Stimulated activated memory B cell treated with anti-CD40 and anti-IgM and Interleukin-4, amounts not matched to agents 10 μg/mL and 1 μg/mL and 100 μg/mL, for 72 hours (primary cell): Measurements from ENCODE around the gene RAPGEF2.

Experiments used
- ATAC-seq: fragments of 150-1000 bp; cut with Tn5 transposase; 2 replicates; pipeline ENCODE4 v1.10.0; 2021
- H3K27ac Mint-ChIP-seq: one replicate; pipeline ENCODE4 v1.8.0; 2022; ENCODE audit warnings: mild to moderate bottlenecking, mixed read lengths
- H3K27me3 Mint-ChIP-seq: one replicate; pipeline ENCODE4 v1.8.0; 2022; ENCODE audit warnings: mixed read lengths
- H3K36me3 Mint-ChIP-seq: one replicate; pipeline ENCODE4 v1.8.0; 2022; ENCODE audit warnings: mixed read lengths
- H3K4me1 Mint-ChIP-seq: one replicate; pipeline ENCODE4 v1.8.0; 2022; ENCODE audit warnings: mixed read lengths
- H3K4me3 Mint-ChIP-seq: one replicate; pipeline ENCODE4 v1.8.0; 2022; ENCODE audit warnings: mild to moderate bottlenecking, moderate library complexity, mixed read lengths
- H3K9me3 Mint-ChIP-seq: one replicate; pipeline ENCODE4 v1.8.0; 2022; ENCODE audit warnings: mixed read lengths

RAPGEF2 gene

GRCh38 chr4:159142681-159143384 is 40.0 kb downstream of the RAPGEF2 start:
- Mint-ChIP-seq H3K27me3 (no peaks in the 10 kb centered on the region), H3K27ac (no peak overlapping the region), H3K9me3 (no peaks in the 10 kb centered on the region), H3K4me3 (no peak overlapping the region), H3K4me1 (peaks cover 26% of the 10 kb centered on the region), H3K36me3 (no peaks in the 10 kb centered on the region)
- no peak for ATAC-seq

GRCh38 chr4:159143687-159144086 is 40.8 kb downstream of the RAPGEF2 start:
- Mint-ChIP-seq H3K36me3 (no peaks in the 10 kb centered on the region), H3K27ac (no peak overlapping the region), H3K27me3 (no peaks in the 10 kb centered on the region), H3K9me3 (no peaks in the 10 kb centered on the region), H3K4me3 (no peak overlapping the region), H3K4me1 (peaks cover 23% of the 10 kb centered on the region)
- ATAC-seq = no peak

GRCh38 chr4:159144112-159144694 is 41.3 kb downstream of the RAPGEF2 start:
- ATAC-seq = no peak
- Mint-ChIP-seq H3K4me1 (peaks cover 17% of the 10 kb centered on the region), H3K4me3 (no peak overlapping the region), H3K27ac (no peak overlapping the region), H3K27me3 (no peaks in the 10 kb centered on the region), H3K9me3 (no peaks in the 10 kb centered on the region), H3K36me3 (no peaks in the 10 kb centered on the region)

- Mint-ChIP-seq H3K36me3 (no peaks in the 10 kb centered on the region), H3K27ac (no peak overlapping the region), H3K27me3 (no peaks in the 10 kb centered on the region), H3K9me3 (no peaks in the 10 kb centered on the region), H3K4me1 (peaks cover 23% of the 10 kb centered on the region), H3K4me3 (no peak overlapping the region)
- no peak for ATAC-seq
These were observed 42.6 kb downstream of the RAPGEF2 start for GRCh38 chr4:159145318-159145991.

- Mint-ChIP-seq H3K4me1 (peaks cover 26% of the 10 kb centered on the region), H3K4me3 (no peak overlapping the region), H3K36me3 (no peaks in the 10 kb centered on the region), H3K27ac (no peak overlapping the region), H3K27me3 (no peaks in the 10 kb centered on the region), H3K9me3 (no peaks in the 10 kb centered on the region)
- no peak for ATAC-seq
These were observed 43.1 kb downstream of the RAPGEF2 start for GRCh38 chr4:159145992-159146330.

GRCh38 chr4:159146488-159146887 is 43.6 kb downstream of the RAPGEF2 start:
- H3K9me3 Mint-ChIP-seq = no peaks in the 10 kb centered on the region
- H3K36me3 Mint-ChIP-seq = peaks cover 2% of the 10 kb centered on the region
- H3K27me3 Mint-ChIP-seq = no peaks in the 10 kb centered on the region
- H3K27ac Mint-ChIP-seq = no peak overlapping the region
- peaks cover 29% of the 10 kb centered on the region for H3K4me1 Mint-ChIP-seq
- H3K4me3 Mint-ChIP-seq = no peak overlapping the region
- ATAC-seq = no peak

GRCh38 chr4:159148441-159148840 is 45.6 kb downstream of the RAPGEF2 start:
- no peak overlapping the region for H3K27ac Mint-ChIP-seq
- no peak for ATAC-seq
- H3K36me3 Mint-ChIP-seq = peaks cover 5% of the 10 kb centered on the region
- H3K4me1 Mint-ChIP-seq = peaks cover 31% of the 10 kb centered on the region
- no peaks in the 10 kb centered on the region for H3K27me3 Mint-ChIP-seq
- H3K4me3 Mint-ChIP-seq = no peak overlapping the region
- H3K9me3 Mint-ChIP-seq = no peaks in the 10 kb centered on the region

- ATAC-seq = no peak
- no peak overlapping the region for H3K27ac Mint-ChIP-seq
- H3K27me3 Mint-ChIP-seq = no peaks in the 10 kb centered on the region
- H3K36me3 Mint-ChIP-seq = peaks cover 5% of the 10 kb centered on the region
- no peak overlapping the region for H3K4me3 Mint-ChIP-seq
- peaks cover 21% of the 10 kb centered on the region for H3K4me1 Mint-ChIP-seq
- no peaks in the 10 kb centered on the region for H3K9me3 Mint-ChIP-seq
These were observed 46.8 kb downstream of the RAPGEF2 start for GRCh38 chr4:159149666-159150065.

- Mint-ChIP-seq H3K27ac (no peak overlapping the region), H3K4me3 (no peak overlapping the region)
- no peak for ATAC-seq
These were observed 47.5 kb downstream of the RAPGEF2 start for GRCh38 chr4:159150396-159150795.

GRCh38 chr4:159150821-159151390 is 48.0 kb downstream of the RAPGEF2 start:
- no peaks in the 10 kb centered on the region for H3K9me3 Mint-ChIP-seq
- no peaks in the 10 kb centered on the region for H3K27me3 Mint-ChIP-seq
- peaks cover 21% of the 10 kb centered on the region for H3K4me1 Mint-ChIP-seq
- H3K36me3 Mint-ChIP-seq = peaks cover 5% of the 10 kb centered on the region
- H3K4me3 Mint-ChIP-seq = no peak overlapping the region
- no peak for ATAC-seq
- no peak overlapping the region for H3K27ac Mint-ChIP-seq

More at GRCh38 chr4:159150396-159150795, 47.5 kb downstream of the RAPGEF2 start:
- H3K27me3 Mint-ChIP-seq = no peaks in the 10 kb centered on the region
- H3K9me3 Mint-ChIP-seq = no peaks in the 10 kb centered on the region
- peaks cover 5% of the 10 kb centered on the region for H3K36me3 Mint-ChIP-seq
- peaks cover 21% of the 10 kb centered on the region for H3K4me1 Mint-ChIP-seq

- no peak overlapping the region for H3K27ac Mint-ChIP-seq
These were observed 48.8 kb downstream of the RAPGEF2 start for GRCh38 chr4:159151689-159152088.

GRCh38 chr4:159152181-159152580 is 49.3 kb downstream of the RAPGEF2 start:
- Mint-ChIP-seq H3K9me3 (no peaks in the 10 kb centered on the region), H3K4me3 (no peak overlapping the region), H3K4me1 (peaks cover 21% of the 10 kb centered on the region)

More at GRCh38 chr4:159151689-159152088, 48.8 kb downstream of the RAPGEF2 start:
- H3K36me3 Mint-ChIP-seq = peaks cover 5% of the 10 kb centered on the region
- no peaks in the 10 kb centered on the region for H3K27me3 Mint-ChIP-seq
- no peaks in the 10 kb centered on the region for H3K9me3 Mint-ChIP-seq
- H3K4me3 Mint-ChIP-seq = no peak overlapping the region
- H3K4me1 Mint-ChIP-seq = peaks cover 21% of the 10 kb centered on the region
- ATAC-seq = no peak

GRCh38 chr4:159153669-159154068 is 50.8 kb downstream of the RAPGEF2 start:
- ATAC-seq = no peak
- Mint-ChIP-seq H3K4me3 (no peak overlapping the region), H3K27me3 (no peaks in the 10 kb centered on the region), H3K36me3 (peaks cover 5% of the 10 kb centered on the region), H3K27ac (no peak overlapping the region), H3K4me1 (peaks cover 25% of the 10 kb centered on the region), H3K9me3 (no peaks in the 10 kb centered on the region)

More at GRCh38 chr4:159152181-159152580, 49.3 kb downstream of the RAPGEF2 start:
- H3K36me3 Mint-ChIP-seq = peaks cover 5% of the 10 kb centered on the region
- no peak for ATAC-seq
- H3K27me3 Mint-ChIP-seq = no peaks in the 10 kb centered on the region
- H3K27ac Mint-ChIP-seq = no peak overlapping the region

GRCh38 chr4:159155119-159155518 is 52.2 kb downstream of the RAPGEF2 start:
- Mint-ChIP-seq H3K4me3 (no peak overlapping the region), H3K4me1 (peaks cover 25% of the 10 kb centered on the region), H3K27me3 (no peaks in the 10 kb centered on the region), H3K9me3 (no peaks in the 10 kb centered on the region), H3K36me3 (peaks cover 5% of the 10 kb centered on the region), H3K27ac (no peak overlapping the region)
- no peak for ATAC-seq

GRCh38 chr4:159158083-159158617 is 55.3 kb downstream of the RAPGEF2 start:
- H3K27me3 Mint-ChIP-seq = no peaks in the 10 kb centered on the region
- no peak overlapping the region for H3K27ac Mint-ChIP-seq
- no peak for ATAC-seq
- H3K36me3 Mint-ChIP-seq = no peaks in the 10 kb centered on the region
- H3K4me1 Mint-ChIP-seq = peaks cover 11% of the 10 kb centered on the region
- H3K4me3 Mint-ChIP-seq = no peak overlapping the region
- H3K9me3 Mint-ChIP-seq = no peaks in the 10 kb centered on the region
